Transverse colon (tissue), 4 donors: ENCODE measurements around the gene MUC22.

Experiments used
- CTCF ChIP-seq, 5 experiments: fragments of 200-600 bp in 3 of 5; fragments of 450-650 bp in 2 of 5; sonication (generic) in 3 of 5; IDR thresholded peaks; 1 replicate in 2 of 5; 2 replicates in 3 of 5; pipeline ENCODE4 v1.5.1; 2016 to 2017; ENCODE audit warnings: antibody characterized with exemption in 5 of 5, inconsistent platforms in 3 of 5, mild to moderate bottlenecking in 2 of 5, moderate library complexity in 1 of 5
- POLR2AphosphoS5 ChIP-seq, 3 donors: sonication (generic); formaldehyde crosslinking; IDR thresholded peaks; one replicate each; pipeline ENCODE4 v1.6.1; 2016; ENCODE audit warnings: antibody characterized with exemption in 3 of 3

GRCh38 chr6:30985490-30985889, 24.8 kb upstream of the MUC22 start:
- TF ChIP-seq CTCF (IDR thresholded peaks at IDR 0.05), result no peak
- no peak for TF ChIP-seq POLR2AphosphoS5 (IDR thresholded peaks at IDR 0.05)
